SKM-1 (cell line): ENCODE results near the gene EIF5.

Experiments used
- DNase-seq: peaks from one replicate; lab custom pipeline; 2025; ENCODE audit not compliant: unreplicated experiment; lab: John Stamatoyannopoulos, UW

The EIF5 gene

DNA sequence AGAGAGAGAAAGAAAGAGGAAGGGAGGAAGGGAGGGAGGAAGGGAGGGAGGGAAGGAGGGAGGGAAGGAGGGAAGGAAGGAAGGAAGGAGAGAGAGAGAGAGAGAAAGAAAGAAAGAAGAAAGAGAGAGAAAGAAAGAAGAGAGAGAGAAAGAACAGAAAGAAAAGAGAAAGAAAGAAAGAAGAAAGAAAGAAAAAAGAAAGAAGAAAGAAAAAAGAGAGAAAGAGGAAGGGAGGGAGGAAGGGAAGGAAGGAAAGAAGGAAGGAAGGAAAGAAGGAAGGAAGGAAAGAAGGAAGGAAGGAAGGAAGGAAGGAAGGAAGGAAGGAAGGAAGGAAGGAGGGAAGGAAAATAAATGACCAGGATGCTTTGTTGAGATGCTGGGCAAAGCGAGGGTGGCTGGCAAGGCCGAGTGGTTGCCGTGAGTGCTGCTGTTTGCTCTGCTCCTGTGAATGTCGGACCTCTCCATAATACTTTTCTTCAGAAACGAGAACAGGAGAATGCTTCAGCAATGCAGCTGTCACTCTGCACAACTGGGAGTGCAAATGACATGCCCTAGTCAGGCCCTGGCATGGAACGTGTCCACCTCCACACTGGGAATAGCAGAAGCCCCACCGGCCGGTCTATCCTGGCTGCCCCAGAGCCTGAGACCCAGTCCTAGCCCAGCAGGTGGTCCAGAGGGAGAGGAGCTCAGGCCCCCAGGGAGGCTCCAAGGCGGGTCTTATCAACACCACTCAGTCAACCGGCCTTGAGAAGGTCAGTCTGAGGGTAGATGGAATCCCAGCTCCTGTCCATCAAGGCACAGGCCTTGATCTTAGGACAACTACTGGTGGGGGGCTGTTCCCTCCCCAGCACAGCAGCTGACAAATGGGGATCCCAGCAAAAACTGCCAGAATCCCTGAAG, 25.1 kb upstream of the EIF5 start:
- DNase-seq, result no peak

DNA sequence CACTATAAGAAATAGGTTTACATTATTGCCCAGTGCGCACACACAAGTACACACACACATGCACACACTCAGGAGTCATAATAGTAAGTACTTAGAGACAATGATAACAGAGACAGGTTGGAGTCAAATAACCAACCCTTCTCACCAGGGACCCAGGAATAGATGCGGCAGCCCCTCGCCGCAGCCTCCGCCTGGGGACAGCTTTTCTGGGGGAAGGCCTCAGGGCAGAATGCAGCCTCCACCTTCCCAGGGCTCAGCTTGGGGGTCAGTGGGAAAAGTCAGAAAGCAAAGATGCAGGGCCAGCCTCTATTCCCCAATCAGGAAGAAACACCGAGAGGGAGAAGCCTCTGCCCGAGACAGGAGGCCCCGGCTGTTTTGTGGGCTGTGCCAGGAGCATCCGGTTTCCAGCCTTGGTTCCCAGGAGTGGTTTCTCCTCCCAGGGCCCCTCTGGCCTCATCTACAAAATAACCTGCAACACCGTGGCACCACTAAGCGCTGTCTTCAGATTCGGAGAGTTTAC, 23.4 kb upstream of the EIF5 start:
- no peak for DNase-seq

GRCh38 chr14:103311171-103311997, 22.7 kb upstream of the EIF5 start:
- no peak for DNase-seq

- DNase-seq, result no peak
Observed at GRCh38 chr14:103312006-103312635, 21.9 kb upstream of the EIF5 start.

DNA sequence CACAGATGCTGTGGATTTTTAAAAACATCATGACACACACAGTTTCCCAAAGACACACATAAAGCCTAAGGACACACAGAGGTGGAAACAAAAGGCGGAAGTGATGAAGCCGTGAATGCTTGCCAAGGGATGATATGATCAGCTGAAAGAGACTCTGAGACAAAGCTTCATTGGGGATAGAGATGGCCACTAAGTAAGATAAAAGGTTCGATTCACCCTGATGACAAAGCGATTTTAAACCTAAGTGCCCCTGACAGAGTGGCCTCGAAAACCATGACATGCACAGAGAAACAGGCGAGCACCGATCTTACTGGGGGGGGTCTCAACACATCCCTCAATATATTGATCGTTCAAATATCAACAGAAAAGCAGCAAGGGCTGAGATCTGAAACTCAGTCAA, 20.3 kb upstream of the EIF5 start:
- DNase-seq, result no peak

GRCh38 chr14:103314496-103315277, 19.4 kb upstream of the EIF5 start:
- DNase-seq, result no peak

- no peak for DNase-seq
Observed at GRCh38 chr14:103315351-103315911, 18.6 kb upstream of the EIF5 start.

GRCh38 chr14:103315941-103316340, 18.1 kb upstream of the EIF5 start:
- no peak for DNase-seq

DNA sequence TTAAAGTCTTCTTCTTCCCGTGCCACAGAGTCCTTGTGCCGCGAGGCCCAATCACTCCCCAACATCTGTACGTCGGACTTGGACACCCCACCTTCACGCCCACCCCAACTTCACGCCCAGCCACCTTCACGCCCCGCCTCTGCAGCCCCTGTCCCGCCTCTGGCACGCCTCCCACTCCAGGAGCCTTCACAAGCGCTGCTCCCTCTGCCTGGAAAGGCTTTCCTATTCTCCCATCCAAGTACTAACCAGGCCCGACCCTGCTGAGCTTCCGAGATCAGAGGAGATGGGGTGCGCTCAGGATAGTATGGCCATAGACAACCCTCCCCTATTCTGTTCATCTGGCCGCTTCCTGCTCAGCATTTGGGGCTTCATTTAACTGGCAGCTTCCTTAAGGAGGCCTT, 17.3 kb upstream of the EIF5 start:
- DNase-seq, result no peak

GRCh38 chr14:103317251-103317650, 16.8 kb upstream of the EIF5 start:
- no peak for DNase-seq

DNA sequence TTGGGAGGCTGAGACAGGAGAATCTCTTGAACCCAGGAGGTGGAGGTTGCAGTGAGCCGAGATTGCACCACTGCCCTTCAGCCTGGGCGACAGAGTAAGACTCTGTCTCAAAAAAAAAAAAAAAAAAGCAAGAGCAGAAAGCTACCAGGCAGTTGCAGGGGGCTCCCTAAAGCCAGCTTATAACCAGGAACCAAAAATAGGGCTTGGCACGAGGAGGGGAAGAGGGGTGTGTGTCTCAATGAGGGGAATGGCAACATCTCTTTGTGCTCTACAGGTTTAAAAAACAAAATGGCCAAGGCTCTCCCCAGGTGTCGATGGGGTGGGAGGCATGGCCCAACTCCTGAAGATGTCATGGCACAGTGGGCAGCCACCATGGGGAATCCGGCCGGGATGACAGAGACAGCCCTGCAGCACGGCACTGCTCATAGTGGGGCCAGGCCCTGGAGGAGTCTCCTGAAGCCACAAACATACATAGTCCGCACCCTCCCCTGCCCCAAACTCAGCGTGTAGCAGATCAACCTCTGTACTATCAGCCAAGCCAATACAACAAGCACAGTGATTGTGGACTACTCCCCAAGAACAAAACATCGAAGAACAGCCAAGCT, 16.0 kb upstream of the EIF5 start:
- DNase-seq, result no peak

DNA sequence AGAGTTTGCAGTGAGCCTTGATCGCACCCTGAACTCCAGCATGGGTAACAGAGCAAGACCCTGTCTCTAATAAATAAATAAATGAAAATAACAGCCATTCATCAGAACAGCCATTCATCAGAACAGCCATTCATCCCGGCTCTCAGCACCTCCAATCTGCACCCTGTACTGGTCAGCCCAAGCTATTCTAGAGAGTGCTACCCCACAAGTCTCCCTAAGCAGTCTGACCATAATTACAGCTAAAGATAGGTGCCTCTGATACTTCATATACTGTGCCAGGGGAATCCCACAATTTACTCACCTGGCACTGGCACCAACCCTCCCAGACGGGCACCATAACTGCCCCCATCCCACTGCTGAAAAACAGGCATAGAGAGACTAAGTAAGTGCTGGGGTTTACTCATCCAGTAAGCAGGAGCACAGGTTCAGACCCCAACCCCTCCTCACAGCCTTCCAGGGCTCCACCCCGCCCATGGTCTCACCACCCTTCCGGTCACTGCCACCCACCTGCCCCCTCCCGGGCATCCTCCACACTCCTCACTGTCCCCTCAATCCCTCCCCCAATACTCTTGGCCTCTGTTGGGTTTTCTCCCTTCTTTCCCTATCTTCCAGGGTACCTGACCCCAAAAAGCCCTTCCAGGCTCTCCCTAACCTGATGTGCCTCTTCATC, 15.2 kb upstream of the EIF5 start:
- DNase-seq, result no peak

- DNase-seq, result no peak
Observed at GRCh38 chr14:103319422-103319821, 14.6 kb upstream of the EIF5 start.

GRCh38 chr14:103326078-103326477, 8.0 kb upstream of the EIF5 start:
- no peak for DNase-seq

DNA sequence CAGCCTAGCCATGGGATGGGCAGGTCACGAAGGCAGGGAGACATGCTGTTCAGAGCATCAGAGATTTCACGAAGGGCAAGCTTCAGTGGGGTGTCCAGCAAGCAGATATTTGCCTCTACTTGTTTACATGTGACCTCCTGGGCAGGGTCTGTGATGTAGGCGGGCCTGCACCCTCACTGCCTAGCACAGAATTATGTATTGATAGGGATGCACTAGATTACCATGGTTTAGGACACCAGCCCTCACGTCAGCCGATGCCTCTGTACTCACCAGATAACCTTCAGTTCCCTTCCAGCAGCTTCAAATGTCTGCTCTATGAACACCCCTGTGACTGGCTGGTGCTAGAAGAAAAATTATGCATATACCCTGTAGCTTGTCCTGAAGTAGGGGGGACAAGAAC, 5.1 kb upstream of the EIF5 start:
- no peak for DNase-seq

DNA sequence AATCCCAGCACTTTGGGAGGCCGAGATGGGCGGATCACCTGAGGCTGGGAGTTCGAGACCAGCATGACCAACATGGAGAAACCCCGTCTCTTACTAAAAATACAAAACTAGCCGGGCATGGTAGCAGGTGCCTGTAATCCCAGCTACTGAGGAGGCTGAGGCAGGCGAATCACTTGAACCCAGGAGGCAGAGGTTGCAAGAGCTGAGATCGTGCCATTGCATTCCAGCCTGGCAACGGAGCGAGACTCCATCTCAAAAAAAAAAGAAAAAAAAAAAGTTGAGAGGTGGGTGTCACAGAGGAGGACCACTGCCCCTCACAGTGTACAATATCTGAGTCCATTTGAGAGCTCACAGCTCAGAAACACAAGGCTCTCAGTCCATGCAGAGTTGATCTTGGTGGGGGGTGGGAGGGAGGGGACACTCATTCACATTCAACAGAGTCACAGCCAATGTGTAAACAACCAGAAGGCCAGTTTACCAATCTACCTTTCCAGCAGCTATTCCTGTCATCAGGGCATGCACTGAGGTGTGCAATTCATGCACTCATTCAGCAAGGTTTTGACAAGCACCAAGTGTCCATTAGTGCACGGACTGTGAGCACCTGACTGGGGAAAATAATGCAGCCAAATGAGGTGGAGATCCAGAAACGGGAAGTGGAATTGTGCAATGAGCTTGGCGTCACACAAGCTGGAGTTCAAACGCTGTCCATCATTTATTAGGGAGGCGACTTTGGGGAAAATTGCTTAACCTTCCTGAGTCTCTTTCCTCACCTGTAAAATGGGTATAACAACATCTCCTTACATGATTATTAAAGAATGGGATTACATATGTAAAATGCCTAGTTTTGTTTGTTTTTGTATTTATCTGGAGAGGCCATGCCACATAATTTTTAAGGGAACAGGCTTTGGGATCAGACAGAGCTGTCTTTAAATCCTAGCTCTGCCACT, 4.4 kb upstream of the EIF5 start:
- peak; percentile 44 for DNase-seq

DNA sequence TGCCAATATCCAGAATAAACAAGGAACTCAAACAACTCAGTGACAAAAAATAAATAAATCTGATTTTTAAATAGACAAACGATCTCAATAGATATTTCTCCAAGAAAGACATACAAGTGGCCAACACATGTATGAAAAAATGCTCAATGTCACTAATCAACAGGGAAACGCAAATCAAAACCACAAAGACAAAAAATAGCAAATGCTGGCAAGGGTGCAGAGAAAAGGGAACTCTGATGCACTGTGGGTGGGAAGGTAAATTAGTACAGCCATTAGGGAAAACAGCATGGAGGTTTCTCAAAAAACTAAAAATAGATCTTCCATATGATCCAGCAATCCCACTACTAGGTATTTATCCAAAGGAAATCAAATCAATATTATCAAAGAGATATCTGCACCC, 3.5 kb upstream of the EIF5 start:
- DNase-seq, result no peak
